Activated T-helper 1 cell treated with Interleukin-2 at 50 U/mL for 16 hours (primary cell): ENCODE results near the gene HOMER2.
"Not testable (repeated sequence)": the region's sequence is repeated elsewhere in the genome, so short reads cannot be mapped to it uniquely, and the experiment has no call there.

Experiments used
- DNase-seq: peaks from one replicate; pipeline ENCODE4 v3.0.0-alpha.2; 2020; ENCODE audit warnings: low read depth

HOMER2 gene

GRCh38 chr15:82964890-82965289, 12.4 kb upstream of the HOMER2 start:
- DNase-seq: no peak

DNA sequence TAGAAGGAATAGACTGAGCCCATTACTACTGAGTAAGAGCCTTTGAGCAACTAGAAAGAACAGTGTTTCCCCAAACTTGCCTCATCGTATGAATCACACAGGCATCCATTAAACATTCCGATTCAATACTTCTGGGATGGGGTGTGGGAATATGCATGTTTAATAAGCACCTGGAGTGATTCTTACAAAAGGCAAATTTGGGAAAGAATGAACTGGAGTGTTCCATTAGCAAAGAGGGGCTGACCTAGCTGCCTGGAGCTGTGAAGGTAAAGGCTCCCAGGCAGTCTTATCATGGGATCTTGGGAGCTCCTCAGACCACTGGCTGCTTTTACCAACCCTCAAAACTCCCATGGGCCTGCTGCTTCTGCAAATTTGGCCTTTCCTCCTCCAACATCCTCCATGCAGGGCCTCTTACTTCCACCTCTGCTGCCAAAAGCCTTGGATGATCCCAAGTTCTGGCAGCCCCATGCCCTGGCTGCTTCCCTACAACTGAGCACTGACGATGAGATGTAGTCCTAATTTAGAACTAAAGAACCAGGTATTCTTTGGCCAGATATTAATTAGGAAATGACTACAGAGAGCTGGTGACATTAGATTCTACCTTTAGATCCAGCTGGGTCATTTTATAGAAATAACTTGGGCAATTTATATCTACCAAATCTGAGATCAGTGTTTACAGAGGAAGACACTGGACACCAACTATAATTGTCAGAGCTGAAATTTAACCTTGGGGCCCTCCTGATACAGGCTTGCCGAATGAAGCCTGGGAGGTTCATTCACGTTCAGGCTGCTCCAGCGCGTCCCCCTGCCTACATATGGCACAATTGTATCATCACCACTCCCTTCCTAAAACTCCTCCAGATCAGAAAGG, 11.2 kb upstream of the HOMER2 start:
- no peak for DNase-seq

GRCh38 chr15:82960766-82961165, 8.2 kb upstream of the HOMER2 start:
- no peak for DNase-seq

DNA sequence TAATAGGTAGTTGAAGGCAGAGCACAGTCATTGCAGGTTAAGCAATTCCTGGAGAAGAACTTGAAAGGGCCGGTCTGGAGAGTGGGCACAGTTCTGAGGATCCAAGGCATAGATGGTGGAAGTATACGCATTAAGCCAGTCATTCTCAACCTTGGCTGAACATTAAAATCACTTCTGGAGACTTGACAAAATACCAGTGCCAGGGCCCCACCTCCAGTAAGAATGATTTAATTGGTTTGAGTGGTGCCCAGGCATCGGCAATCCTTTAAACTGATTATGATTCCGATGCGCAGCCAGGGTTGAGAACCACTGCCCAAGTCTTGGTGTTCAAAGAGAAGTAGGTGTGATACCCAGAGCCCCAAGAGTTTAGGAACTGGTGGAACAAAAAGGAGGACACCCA, 6.9 kb upstream of the HOMER2 start:
- no peak for DNase-seq

GRCh38 chr15:82958638-82959037, 6.1 kb upstream of the HOMER2 start:
- no peak for DNase-seq

- no peak for DNase-seq
Measured at GRCh38 chr15:82951472-82952157, 905 bp downstream of the HOMER2 start.

GRCh38 chr15:82950746-82951370, 1.7 kb downstream of the HOMER2 start:
- no peak for DNase-seq

DNA sequence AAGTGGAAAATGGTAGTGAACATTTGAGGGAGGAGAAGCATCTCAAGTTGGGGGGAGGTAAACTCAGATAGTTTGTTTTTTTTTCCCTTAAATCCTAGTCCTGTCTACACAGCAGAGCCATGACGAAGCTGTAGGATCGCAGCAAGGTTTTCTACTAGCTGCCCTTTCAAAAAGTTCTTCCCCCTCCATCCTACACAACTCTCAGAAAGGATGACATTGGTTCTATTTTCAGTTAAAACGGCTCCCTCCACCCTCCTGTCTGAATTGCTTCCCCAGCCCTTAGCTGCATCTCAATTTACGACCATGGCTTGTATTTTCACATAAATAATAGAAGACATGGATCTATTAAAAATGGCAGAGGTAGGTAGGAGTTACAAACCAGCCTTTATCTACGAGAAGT, 2.2 kb downstream of the HOMER2 start:
- no peak for DNase-seq

- DNase-seq: no peak
Measured at GRCh38 chr15:82946155-82946701, 6.3 kb downstream of the HOMER2 start.

DNA sequence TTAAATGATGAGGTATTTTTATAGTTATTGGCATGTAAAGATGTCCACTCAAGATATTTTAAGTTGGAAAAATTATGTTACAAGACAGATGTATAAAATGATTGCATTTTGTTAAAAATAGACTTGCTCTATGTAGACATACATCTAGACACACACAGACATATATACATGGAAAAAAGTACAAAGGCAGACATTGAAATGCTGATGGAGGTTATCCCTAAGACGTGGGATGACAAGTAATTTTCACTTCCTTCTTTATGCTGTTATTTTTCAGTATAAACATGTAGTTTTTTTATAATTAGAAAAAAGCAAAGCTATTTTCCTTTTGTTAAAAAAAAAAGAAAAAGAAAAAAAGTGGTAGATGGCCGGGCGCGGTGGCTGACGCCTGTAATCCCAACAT, 7.2 kb downstream of the HOMER2 start:
- no peak for DNase-seq

DNA sequence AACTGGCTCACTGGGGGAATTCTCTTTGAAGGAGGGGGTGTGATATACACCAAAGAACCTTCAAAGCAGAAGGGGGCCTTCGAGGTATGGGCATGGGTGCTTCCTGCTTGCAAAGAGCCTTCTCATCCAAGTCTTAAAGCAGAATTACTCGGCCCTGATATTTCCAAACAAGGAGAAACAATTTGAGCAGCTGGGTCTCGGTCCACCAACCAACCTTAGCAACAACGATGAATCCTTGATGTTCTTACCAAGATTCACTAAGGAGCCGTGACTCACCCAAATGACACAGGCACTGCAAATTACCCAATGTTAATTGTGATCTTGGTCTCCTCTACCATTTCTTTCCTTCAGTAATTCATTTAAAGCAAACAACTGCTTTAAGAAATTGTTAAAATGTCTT, 7.7 kb downstream of the HOMER2 start:
- DNase-seq: no peak

GRCh38 chr15:82944056-82944455, 8.5 kb downstream of the HOMER2 start:
- DNase-seq: no peak

DNA sequence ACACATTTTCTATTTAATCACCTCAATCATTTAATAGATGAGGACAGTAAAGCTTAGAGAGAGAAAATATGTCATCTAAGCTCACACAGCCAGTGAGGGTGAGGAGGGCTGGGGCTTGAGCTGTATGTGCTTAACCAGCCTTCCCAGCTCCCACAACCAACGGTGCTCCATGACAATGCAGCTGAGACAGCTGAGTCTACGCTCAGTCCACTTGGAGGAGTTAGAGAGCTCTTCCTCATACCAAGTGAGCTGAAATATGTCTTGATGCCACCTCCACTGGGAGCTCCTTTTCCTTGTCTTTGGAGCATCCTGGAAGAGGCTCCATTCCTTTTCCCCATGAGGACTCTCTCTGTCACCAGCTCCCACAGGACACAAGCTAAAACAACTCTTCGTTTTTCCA, 9.3 kb downstream of the HOMER2 start:
- no peak for DNase-seq

- DNase-seq: no peak
Measured at GRCh38 chr15:82942691-82943090, 9.8 kb downstream of the HOMER2 start.

DNA sequence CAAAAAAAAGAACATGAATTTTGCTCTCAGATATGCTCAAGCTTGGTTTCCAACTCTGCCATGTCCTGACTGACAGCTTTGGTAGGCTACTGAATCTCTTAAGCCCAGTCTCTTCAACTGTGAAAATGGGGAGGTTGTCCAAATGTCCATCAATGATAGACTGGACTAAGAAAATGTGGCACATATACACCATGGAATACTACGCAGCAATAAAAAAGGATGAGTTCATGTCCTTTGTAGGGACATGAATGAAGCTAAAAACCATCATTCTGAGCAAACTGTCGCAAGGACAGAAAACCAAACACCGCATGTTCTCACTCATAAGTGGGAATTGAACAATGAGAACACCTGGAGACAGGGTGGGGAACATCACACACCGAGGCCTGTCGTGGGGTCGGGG, 12.8 kb downstream of the HOMER2 start:
- not testable (repeated sequence) for DNase-seq

GRCh38 chr15:82937712-82938058, 14.8 kb downstream of the HOMER2 start:
- no peak for DNase-seq

GRCh38 chr15:82936966-82937711, 15.4 kb downstream of the HOMER2 start:
- DNase-seq: no peak

GRCh38 chr15:82935382-82935781, 17.1 kb downstream of the HOMER2 start:
- no peak for DNase-seq

DNA sequence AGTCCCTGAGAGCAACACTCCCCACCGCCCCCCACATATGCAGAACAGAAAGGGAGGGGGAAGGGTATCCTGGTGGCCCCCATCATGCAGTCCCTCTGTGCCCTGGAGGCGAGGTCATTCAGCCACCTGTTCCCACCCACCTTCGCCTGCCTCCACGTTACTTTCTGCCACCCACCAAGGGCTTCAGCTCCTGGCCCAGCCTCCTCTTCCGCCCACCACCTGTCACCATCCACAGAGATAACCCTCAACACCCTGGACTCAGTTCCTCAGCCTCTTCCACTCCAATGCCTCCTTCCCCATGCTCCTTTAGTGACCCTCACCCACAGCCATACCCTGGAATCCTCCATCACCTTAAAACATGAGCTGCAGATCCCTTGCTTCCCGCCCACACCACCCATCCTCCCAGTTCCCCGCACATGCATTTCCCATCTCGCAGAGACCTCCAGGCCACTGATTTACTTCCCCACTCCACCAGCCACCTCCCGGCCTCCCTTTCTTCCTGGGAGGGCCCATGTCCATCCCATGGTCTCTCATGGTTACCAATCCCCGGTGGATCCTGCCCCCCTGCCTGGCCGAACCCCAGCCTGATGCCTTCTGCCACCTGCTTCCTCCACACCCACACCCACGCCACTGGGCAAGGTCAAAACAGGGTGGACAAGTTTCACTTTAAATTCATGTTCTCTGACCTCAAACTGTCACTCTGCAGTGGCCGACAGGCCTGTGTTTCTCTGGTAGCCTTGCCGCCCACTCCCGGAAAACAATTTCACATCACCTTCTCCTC, 18.2 kb downstream of the HOMER2 start:
- DNase-seq: no peak

DNA sequence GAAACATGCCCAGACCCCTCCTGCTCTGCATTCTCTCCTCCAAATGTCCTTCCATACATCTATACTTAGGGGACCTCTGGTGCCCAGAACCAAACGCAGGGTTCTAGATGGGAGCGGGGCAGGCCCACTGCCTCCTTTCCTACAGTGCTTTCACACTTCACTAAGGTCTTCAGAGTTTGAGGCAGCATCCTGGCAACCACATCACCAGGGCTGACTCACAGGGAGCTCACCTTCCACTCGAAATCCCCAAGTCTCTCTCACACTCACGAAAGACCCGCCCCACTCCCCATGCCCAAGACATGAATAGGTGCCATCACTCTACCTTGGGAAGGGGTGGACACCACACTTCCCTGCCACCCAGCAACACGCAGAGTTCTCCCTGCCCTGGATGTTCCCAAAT, 18.9 kb downstream of the HOMER2 start:
- DNase-seq: no peak

- no peak for DNase-seq
Measured at GRCh38 chr15:82931221-82931620, 21.3 kb downstream of the HOMER2 start.
